Spleen (tissue), 11 donors: ENCODE data around the gene FAM234A. TPM values are rescaled to one million over a fixed set of nuclear protein-coding genes. Genes with fewer than 3 reads are reported as not detected.

Source experiments
- DNase-seq: peaks from one replicate; pipeline ENCODE4 v3.0.0-alpha.2; 2020
- H3K27ac ChIP-seq, 8 donors: fragments of 200-600 bp; sonication (generic) in 7 of 8; 1 replicate in 4 of 8; 2 replicates in 4 of 8; pipeline versions ENCODE4 v1.5.0 to v1.8.0; 2016 to 2021; ENCODE audit warnings: inconsistent platforms in 4 of 8, mild to moderate bottlenecking in 4 of 8, moderate library complexity in 1 of 8
- H3K27me3 ChIP-seq, 7 donors: fragments of 200-600 bp; sonication (generic) in 6 of 7; replicated peaks in 1 of 7; 1 replicate in 4 of 7; 2 replicates in 3 of 7; pipeline versions ENCODE4 v1.5.0 to v1.8.0; 2016 to 2021; ENCODE audit warnings: inconsistent platforms in 3 of 7, mild to moderate bottlenecking in 1 of 7
- H3K36me3 ChIP-seq, 6 donors: fragments of 200-600 bp; sonication (generic) in 5 of 6; 1 replicate in 4 of 6; 2 replicates in 2 of 6; pipeline versions ENCODE4 v1.5.0 to v1.8.0; 2016 to 2021; ENCODE audit warnings: inconsistent platforms in 2 of 6
- H3K4me1 ChIP-seq, 6 donors: fragments of 200-600 bp; sonication (generic) in 5 of 6; 1 replicate in 3 of 6; 2 replicates in 3 of 6; pipeline versions ENCODE4 v1.5.0 to v1.8.0; 2016 to 2021; ENCODE audit warnings: inconsistent platforms in 3 of 6
- H3K4me3 ChIP-seq, 8 donors: fragments of 200-600 bp; sonication (generic) in 7 of 8; 1 replicate in 4 of 8; 2 replicates in 4 of 8; pipeline versions ENCODE4 v1.5.0 to v1.8.0; 2016 to 2021; ENCODE audit warnings: inconsistent platforms in 4 of 8, mild to moderate bottlenecking in 4 of 8, moderate library complexity in 2 of 8
- H3K9me3 ChIP-seq, 8 donors: fragments of 200-600 bp; sonication (generic) in 7 of 8; 1 replicate in 4 of 8; 2 replicates in 4 of 8; pipeline versions ENCODE4 v1.5.0 to v1.8.0; 2016 to 2021; ENCODE audit warnings: inconsistent platforms in 4 of 8
- POLR2A ChIP-seq, 3 donors: fragments of 450-650 bp; IDR thresholded peaks; one replicate each; pipeline ENCODE4 v1.5.1; 2017; ENCODE audit warnings: antibody characterized with exemption in 3 of 3, mild to moderate bottlenecking in 1 of 3
- POLR2AphosphoS5 ChIP-seq, 3 donors: sonication (generic); formaldehyde crosslinking; IDR thresholded peaks; one replicate each; pipeline ENCODE4 v1.5.1; 2017; ENCODE audit warnings: antibody characterized with exemption in 3 of 3
- WGBS, 5 donors: extraction: QIAGEN DNeasy Blood & Tissue Kit in 3 of 5; methylation state at CpG; one replicate each; pipeline versions ENCODE4 v1.1.5 to v1.1.7; 2013 to 2018; 5-methylcytosine and 5-hydroxymethylcytosine counted together
- intact Hi-C: fragments of 100-400 bp; cut with DNase I; formaldehyde crosslinking; loops from one replicate; pipeline ENCODE4 v1.15.0; 2023; ENCODE audit warnings: low total_unique reads
- polyA plus RNA-seq, 3 donors: library from polyadenylated mRNA; stranded (reverse); fragments of 200-250 nt; gene quantifications; one replicate each; pipeline ENCODE4 v1.2.1, GENCODE V29; 2013
- total RNA-seq, 7 donors: library from RNA; depleted of rRNA in 3 of 7; stranded (reverse); fragments of >200 nt in 3 of 7; fragmentation: NEBNext Ultra II Directional in 4 of 7; extraction: Animal tissue kit (Norgen Biotek cat#: 25700) in 4 of 7; gene quantifications; one replicate each; pipeline versions ENCODE4 v1.1.0 to v1.2.1, GENCODE V29; 2016 to 2021
- TF ChIP-seq, protein P1 (sequence below), 11 experiments: fragments of 200-600 bp in 7 of 11; fragments of 450-650 bp in 4 of 11; sonication (generic) in 4 of 11; IDR thresholded peaks in 8 of 11; conservative IDR thresholded peaks in 3 of 11; 1 replicate in 7 of 11; 2 replicates in 4 of 11; pipeline versions ENCODE4 v1.4.0 to v1.8.0; 2016 to 2021; ENCODE audit warnings: antibody characterized with exemption in 11 of 11, inconsistent platforms in 4 of 11, mild to moderate bottlenecking in 1 of 11
- donor health status: healthy with polysubstance abuse.
- donor health status: DM: no; HTN: no; CAD: no; lungs with moderate emphysema.
- donor health status: DM: no; HTN: no; CAD: no.
- donor health status: Bipolar disorder and iron deficiency.
- donor health status: healthy.
- donor health status: DM: no; HTN: no; CAD: no.
- donor health status: DM: yes; HTN: yes; CAD: no.

FAM234A gene
- total and polyA plus RNA-seq, 10 donors: 13.0 to 63.1 (median 39.7) TPM

DNA sequence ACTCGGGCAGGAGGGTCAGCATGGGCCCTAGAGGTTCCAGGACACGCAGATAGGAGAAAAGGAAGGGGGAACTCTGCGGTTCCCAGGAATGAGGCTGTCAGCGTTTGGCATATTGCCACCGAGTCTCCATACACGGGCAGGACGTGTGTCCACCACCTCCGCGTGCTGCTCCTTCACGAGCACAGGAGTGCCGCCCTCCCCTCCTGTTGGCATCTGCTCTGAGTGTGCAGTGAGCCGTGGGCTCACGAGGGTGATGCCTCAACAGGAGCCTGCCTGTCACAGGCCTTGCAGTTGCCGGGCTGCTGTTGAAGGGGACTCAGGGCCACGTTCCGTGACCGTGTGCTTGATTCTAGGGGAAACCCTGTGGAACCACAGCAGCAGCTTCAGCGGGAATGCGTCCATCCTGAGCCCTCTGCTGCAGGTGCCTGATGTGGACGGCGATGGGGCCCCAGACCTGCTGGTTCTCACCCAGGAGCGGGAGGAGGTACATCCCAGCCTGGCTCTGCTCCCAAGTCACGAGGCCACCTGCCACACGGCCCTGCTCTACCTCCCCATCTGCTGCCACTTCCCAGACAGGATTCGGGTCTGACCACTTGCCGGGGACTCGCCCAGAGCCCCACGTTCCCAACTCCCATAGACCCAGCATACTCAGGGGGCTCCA lies 26.5 kb downstream of the FAM234A start:
- H3K9me3 ChIP-seq: no peaks in the 10 kb centered on the region
- H3K27ac ChIP-seq: no peak overlapping the region
- no peaks in the 10 kb centered on the region for H3K27me3 ChIP-seq
- intact Hi-C loops: no loop called here
- H3K4me3 ChIP-seq: no peak overlapping the region
- H3K36me3 ChIP-seq: peaks cover 0 to 93% (median 57%) of the 10 kb centered on the region in 6 donors
- TF ChIP-seq POLR2A (IDR thresholded peaks at IDR 0.05) (no peak), POLR2AphosphoS5 (IDR thresholded peaks at IDR 0.05) (no peak)
- TF ChIP-seq, protein P1, sequence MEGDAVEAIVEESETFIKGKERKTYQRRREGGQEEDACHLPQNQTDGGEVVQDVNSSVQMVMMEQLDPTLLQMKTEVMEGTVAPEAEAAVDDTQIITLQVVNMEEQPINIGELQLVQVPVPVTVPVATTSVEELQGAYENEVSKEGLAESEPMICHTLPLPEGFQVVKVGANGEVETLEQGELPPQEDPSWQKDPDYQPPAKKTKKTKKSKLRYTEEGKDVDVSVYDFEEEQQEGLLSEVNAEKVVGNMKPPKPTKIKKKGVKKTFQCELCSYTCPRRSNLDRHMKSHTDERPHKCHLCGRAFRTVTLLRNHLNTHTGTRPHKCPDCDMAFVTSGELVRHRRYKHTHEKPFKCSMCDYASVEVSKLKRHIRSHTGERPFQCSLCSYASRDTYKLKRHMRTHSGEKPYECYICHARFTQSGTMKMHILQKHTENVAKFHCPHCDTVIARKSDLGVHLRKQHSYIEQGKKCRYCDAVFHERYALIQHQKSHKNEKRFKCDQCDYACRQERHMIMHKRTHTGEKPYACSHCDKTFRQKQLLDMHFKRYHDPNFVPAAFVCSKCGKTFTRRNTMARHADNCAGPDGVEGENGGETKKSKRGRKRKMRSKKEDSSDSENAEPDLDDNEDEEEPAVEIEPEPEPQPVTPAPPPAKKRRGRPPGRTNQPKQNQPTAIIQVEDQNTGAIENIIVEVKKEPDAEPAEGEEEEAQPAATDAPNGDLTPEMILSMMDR (IDR thresholded peaks at IDR 0.05 in 8 of 11, conservative IDR thresholded peaks at IDR 0.05 in 3 of 11): no peak
- no peak for DNase-seq
- WGBS, 5 donors: 88 to 94% (median 90%) methylated on average over 24 to 28 of the region's 28 CpGs
- H3K4me1 ChIP-seq: peaks cover 0 to 7% (median 0%) of the 10 kb centered on the region in 6 donors

DNA sequence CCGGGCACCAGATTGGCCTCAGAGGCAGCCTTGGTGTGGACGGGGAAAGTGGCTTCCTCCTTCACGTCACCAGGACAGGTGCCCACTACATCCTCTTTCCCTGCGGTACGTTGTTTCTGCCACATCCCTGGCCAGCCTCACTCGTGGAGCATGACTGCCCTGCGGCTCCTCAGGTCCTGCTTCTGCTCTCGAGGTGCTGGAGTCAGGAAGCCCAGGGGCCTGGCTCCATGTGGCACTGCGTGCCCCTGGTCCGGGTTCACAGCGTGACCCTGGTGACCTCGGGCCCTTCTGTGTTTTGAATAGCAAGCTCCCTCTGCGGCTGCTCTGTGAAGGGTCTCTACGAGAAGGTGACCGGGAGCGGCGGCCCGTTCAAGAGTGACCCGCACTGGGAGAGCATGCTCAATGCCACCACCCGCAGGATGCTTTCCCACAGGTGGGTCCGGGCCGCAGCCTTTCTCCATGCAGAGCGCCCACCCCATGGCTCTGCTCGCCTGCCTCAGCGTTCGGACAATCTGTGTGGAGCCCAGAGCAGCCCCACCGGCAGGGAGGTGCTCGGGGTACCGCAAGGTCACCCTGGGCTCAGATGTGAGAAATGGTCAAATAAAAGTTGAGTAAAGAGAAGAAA lies 27.6 kb downstream of the FAM234A start:
- no peak for DNase-seq
- Histone ChIP-seq H3K27me3 (no peaks in the 10 kb centered on the region), H3K36me3 (peaks cover 0 to 82% (median 55%) of the 10 kb centered on the region in 6 donors), H3K9me3 (no peaks in the 10 kb centered on the region), H3K4me3 (no peak overlapping the region), H3K27ac (no peak overlapping the region), H3K4me1 (peaks cover 0 to 7% (median 0%) of the 10 kb centered on the region in 6 donors)
- intact Hi-C loops: no loop called here
- TF ChIP-seq, protein P1 (IDR thresholded peaks at IDR 0.05 in 8 of 11, conservative IDR thresholded peaks at IDR 0.05 in 3 of 11): no peak
- TF ChIP-seq POLR2A (IDR thresholded peaks at IDR 0.05) (no peak), POLR2AphosphoS5 (IDR thresholded peaks at IDR 0.05) (no peak)
- 89 to 97% (median 94%) methylated on average over 28 to 29 of the region's 29 CpGs for WGBS, 5 donors

DNA sequence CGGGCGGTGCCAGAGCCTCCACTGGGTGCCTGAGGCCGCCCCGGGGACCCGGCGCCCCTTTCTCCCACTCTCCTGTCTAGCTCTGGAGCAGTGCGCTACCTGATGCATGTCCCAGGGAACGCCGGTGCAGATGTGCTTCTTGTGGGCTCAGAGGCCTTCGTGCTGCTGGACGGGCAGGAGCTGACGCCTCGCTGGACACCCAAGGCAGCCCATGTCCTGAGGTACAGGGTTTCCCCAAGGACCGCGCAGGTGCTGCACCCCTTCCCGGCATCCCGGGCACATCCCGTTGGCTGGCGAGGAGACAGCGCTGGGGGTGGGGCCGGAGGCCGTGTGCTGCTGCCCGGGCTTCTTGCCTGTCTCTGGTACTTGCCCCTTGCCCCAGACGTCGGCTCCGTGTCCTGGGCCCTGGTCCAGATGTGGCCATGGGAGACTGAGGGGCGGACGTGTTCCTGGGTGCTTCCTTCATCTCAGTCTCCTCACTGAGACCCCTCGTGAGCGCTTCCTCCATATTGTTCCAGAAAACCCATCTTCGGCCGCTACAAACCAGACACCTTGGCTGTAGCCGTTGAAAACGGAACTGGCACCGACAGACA lies 28.7 kb downstream of the FAM234A start:
- Histone ChIP-seq H3K36me3 (peaks cover 0 to 74% (median 55%) of the 10 kb centered on the region in 6 donors), H3K27ac (no peak overlapping the region), H3K9me3 (no peaks in the 10 kb centered on the region), H3K4me3 (no peak overlapping the region), H3K27me3 (no peaks in the 10 kb centered on the region), H3K4me1 (peaks cover 0 to 7% (median 0%) of the 10 kb centered on the region in 6 donors)
- intact Hi-C loops: no loop called here
- 92 to 96% (median 95%) methylated on average over 14 to 35 of the region's 35 CpGs for WGBS, 5 donors
- TF ChIP-seq POLR2AphosphoS5 (IDR thresholded peaks at IDR 0.05): no peak
- TF ChIP-seq, protein P1 (IDR thresholded peaks at IDR 0.05 in 8 of 11, conservative IDR thresholded peaks at IDR 0.05 in 3 of 11): no peak
- TF ChIP-seq POLR2A (IDR thresholded peaks at IDR 0.05): no peak
- no peak for DNase-seq

DNA sequence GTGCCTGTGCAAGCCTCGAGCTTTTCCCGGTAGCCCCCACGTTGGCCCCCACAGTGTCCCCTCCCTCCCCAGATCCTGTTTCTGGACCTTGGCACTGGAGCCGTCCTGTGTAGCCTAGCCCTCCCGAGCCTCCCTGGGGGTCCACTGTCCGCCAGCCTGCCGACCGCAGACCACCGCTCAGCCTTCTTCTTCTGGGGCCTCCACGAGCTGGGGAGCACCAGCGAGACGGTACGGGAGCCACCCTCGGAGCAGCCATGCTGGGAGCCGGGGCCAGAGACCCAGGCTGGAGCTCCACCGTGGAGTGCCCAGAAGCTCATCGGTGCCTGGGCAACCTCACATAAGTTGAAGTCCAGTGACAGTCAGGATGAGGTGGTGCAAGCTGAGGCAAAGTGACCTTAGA lies 29.3 kb downstream of the FAM234A start:
- no peaks in the 10 kb centered on the region for H3K27me3 ChIP-seq
- peaks cover 0 to 69% (median 55%) of the 10 kb centered on the region in 6 donors for H3K36me3 ChIP-seq
- TF ChIP-seq POLR2AphosphoS5 (IDR thresholded peaks at IDR 0.05) (no peak), POLR2A (IDR thresholded peaks at IDR 0.05) (no peak)
- TF ChIP-seq, protein P1 (IDR thresholded peaks at IDR 0.05 in 8 of 11, conservative IDR thresholded peaks at IDR 0.05 in 3 of 11): no peak
- peaks cover 0 to 7% (median 0%) of the 10 kb centered on the region in 6 donors for H3K4me1 ChIP-seq
- WGBS, 5 donors: 94 to 98% (median 95%) methylated on average over 17 of the region's 17 CpGs
- intact Hi-C loops: no loop called here
- no peak overlapping the region for H3K4me3 ChIP-seq
- no peak overlapping the region for H3K27ac ChIP-seq
- H3K9me3 ChIP-seq: no peaks in the 10 kb centered on the region
- DNase-seq: no peak
